Astrocyte of the spinal cord (primary cell): ENCODE results near the gene RBM24.

Experiments used
- DNase-seq: peaks from one replicate; pipeline ENCODE4 v3.0.0; 2011; ENCODE audit warnings: low read depth, low spot score
- H3K4me3 ChIP-seq: 2 replicates; pipeline ENCODE4 v1.5.1; 2011; ENCODE audit warnings: low read depth, mild to moderate bottlenecking, low read length, moderate library complexity
- in situ Hi-C: cut with HindIII; loops from 2 replicates; pipeline ENCODE4 v1.10.0; 2017; ENCODE audit warnings: low sequenced_read_pairs
- TF ChIP-seq, protein P1 (sequence below): IDR thresholded peaks from 2 replicates; pipeline ENCODE4 v1.5.1; 2012; ENCODE audit warnings: low read depth, mild to moderate bottlenecking, low read length, inconsistent platforms

RBM24 gene

DNA sequence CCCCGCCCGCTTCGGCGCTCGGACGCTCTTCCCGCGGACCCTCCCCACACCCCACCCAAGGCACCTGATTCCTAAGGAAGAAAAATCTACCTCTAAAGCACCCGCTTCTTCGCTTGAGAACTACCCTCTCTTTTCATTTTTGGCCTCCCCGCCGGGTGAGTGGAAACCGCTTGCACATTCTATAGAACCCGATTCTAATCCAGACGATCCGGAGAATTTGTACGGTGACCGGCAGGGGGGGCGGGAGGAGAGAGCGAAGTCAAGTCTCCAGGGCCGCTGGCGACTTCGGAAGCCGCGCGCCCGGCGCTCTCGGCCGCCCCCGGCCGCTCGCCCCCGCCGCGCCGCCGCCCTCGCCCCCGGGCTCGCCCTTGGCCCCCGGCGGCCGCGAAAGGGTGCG is at the start of gene RBM24:
Gene RBM24 (plus strand): TSS at position 262 of the 397 bp plus-strand sequence. CDS start 221 bp downstream, outside the sequence.
- H3K4me3 ChIP-seq: peak within 1 kb of the TSS; percentile 83
- TF ChIP-seq, protein P1, sequence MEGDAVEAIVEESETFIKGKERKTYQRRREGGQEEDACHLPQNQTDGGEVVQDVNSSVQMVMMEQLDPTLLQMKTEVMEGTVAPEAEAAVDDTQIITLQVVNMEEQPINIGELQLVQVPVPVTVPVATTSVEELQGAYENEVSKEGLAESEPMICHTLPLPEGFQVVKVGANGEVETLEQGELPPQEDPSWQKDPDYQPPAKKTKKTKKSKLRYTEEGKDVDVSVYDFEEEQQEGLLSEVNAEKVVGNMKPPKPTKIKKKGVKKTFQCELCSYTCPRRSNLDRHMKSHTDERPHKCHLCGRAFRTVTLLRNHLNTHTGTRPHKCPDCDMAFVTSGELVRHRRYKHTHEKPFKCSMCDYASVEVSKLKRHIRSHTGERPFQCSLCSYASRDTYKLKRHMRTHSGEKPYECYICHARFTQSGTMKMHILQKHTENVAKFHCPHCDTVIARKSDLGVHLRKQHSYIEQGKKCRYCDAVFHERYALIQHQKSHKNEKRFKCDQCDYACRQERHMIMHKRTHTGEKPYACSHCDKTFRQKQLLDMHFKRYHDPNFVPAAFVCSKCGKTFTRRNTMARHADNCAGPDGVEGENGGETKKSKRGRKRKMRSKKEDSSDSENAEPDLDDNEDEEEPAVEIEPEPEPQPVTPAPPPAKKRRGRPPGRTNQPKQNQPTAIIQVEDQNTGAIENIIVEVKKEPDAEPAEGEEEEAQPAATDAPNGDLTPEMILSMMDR: peak; percentile 53
- in situ Hi-C loops: no loop called here
- DNase-seq: peak; percentile 83

- in situ Hi-C loops: no loop called here
- TF ChIP-seq, protein P1: no peak
- no peak overlapping the region for H3K4me3 ChIP-seq
- DNase-seq: peak; percentile 20
Measured at GRCh38 chr6:17233531-17233930, 47.6 kb upstream of the RBM24 start.

- no peak overlapping the region for H3K4me3 ChIP-seq
- DNase-seq: no peak
- TF ChIP-seq, protein P1: no peak
- in situ Hi-C loops: no loop called here
Measured at GRCh38 chr6:17237246-17237645, 43.9 kb upstream of the RBM24 start.

- no peak overlapping the region for H3K4me3 ChIP-seq
- DNase-seq: no peak
- TF ChIP-seq, protein P1: no peak
- in situ Hi-C loops: no loop called here
Measured at GRCh38 chr6:17239260-17239659, 41.9 kb upstream of the RBM24 start.

- in situ Hi-C loops: no loop called here
- TF ChIP-seq, protein P1: no peak
- no peak overlapping the region for H3K4me3 ChIP-seq
- DNase-seq: no peak
Measured at GRCh38 chr6:17240803-17241500, 40.2 kb upstream of the RBM24 start.

DNA sequence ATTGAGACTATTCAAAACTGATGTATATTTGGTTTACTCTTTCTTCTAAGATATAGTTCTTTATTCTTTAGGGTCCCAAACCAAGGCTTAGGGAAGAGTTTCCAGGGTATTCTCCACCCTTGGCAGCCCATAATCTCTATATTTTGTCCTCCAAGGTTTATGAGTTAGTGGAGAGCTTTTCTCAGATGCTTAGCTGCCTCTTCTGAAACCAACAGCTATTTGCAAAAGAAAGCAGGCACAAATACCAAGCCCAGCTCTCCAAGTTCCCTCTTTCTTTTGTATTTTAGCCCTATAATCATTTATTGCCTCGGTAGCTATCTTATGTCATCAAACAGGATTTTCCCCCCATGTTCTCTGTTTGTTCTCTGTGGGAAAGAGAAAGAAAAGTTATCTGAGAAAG is 39.1 kb upstream of the RBM24 start:
- in situ Hi-C loops: no loop called here
- TF ChIP-seq, protein P1: no peak
- no peak overlapping the region for H3K4me3 ChIP-seq
- DNase-seq: no peak
